Stimulated activated CD4-positive, alpha-beta T cell treated with anti-CD3 and anti-CD28 coated beads, Interleukin-4, amount 100 ng/mL, for 4 hours (primary cell): ENCODE results near the gene APBB2.

Source experiments
- DNase-seq, 2 experiments: peaks; one replicate each; pipeline ENCODE4 v3.0.0-alpha.2; 2020

Gene APBB2

GRCh38 chr4:41132055-41132683 lies 82.2 kb downstream of the APBB2 start:
- DNase-seq, result no peak

- no peak for DNase-seq
Measured at GRCh38 chr4:41129936-41130440, 84.4 kb downstream of the APBB2 start.

GRCh38 chr4:41129128-41129754 lies 85.1 kb downstream of the APBB2 start:
- DNase-seq, result no peak

DNA sequence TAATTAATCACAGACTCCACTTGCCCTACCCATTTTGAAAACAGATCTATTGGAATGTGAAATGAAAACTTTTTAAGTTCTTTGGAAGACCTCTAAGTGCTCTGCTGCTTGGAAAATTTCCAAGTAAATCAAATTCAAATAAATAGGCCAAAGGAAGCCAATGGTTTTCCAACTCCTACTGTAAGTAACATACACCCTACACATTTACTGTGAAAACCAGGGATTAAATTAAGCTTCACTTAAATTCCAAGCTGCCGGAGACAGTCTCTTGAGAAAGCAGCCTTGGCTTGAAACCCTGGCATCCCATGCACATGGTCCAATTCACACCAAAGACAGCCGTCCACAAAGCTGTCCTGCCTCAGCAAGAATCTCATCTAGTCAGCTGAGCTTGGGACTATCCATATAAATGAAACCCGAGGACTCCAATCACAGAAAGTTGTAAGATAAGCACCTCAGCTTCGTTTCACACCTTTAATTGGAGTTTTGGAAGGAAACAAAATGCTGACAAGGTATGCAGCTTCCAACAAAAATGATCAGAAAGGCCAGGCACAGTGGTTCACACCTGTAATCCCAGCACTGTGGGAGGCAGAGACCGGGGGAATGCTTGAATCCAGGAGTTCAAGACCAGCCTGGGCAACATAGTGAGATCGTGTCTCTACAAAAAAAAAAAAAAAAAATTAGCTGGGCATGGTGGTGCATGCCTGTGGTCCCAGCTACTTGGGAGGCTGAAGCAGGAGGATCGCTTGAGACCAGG lies 88.6 kb downstream of the APBB2 start:
- no peak for DNase-seq

DNA sequence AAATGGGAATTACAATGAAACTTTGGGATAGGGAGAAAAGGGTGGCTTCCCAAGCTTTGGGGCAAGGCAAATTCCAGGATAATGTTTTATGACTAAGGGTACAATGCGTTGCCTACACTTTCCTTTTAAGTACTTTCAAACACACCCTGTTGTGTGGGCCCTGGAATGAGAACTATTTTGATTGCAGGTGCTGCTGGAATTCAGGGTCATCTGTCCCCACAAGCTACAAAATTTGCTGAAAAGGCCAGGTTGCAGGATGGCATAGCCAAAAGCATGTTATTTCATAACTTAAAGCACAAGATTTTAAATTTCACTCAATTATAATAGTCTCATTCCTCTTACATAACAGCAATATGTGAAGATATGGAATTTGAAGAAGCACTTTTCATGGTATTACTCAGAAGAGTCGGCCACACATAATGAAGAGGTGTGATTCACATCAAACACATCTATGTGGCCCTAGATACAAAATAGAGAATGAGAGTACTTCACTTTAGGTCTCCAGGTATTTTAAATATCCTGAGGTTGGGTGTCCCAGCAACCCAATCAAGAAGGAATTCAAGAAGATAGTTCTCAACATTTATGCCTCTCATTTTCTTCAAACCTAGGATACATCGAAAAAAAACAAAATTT lies 89.3 kb downstream of the APBB2 start:
- no peak for DNase-seq

GRCh38 chr4:41122775-41123174 lies 91.6 kb downstream of the APBB2 start:
- no peak for DNase-seq

- no peak for DNase-seq
Measured at GRCh38 chr4:41122309-41122708, 92.0 kb downstream of the APBB2 start.

GRCh38 chr4:41121906-41122305 lies 92.4 kb downstream of the APBB2 start:
- no peak for DNase-seq

GRCh38 chr4:41120297-41121217 lies 93.8 kb downstream of the APBB2 start:
- DNase-seq, result no peak

GRCh38 chr4:41119867-41120295 lies 94.5 kb downstream of the APBB2 start:
- no peak for DNase-seq

DNA sequence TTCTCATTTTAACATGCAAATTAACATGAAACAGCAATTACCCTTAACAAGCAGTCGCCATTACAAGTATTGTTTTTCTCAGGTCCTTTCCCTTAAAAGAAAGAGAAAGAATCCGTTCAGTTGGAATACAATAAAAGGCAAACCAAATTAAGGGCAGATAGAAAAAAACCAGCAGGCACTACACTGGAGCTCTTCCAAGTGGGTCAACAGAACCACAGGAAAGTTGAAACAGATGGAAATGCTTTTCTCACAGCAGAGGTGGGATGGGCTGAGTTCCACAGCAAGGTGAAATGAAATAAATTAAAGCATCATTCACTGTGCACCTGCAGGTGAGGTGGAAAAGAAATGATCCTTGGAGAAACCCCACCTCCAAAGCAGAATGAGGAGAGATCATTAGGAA lies 102.6 kb downstream of the APBB2 start:
- DNase-seq, result no peak

DNA sequence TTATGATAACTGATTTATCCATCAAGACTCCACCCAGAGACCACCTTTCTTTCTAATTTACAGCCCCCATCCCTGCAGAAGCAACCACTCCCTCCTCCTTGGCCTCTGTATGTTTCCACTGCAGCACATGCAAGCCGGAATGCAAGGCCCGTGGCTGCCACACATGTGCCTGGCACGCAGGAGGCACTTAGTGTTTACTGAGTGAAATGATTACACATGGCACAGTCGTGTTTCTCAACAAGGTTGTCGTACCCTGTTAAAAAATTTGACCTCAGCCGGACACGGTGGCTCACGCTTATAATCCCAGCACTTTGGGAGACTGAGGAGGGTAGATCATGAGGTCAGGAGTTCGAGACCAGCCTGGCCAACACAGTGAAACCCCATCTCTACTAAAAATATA lies 104.3 kb downstream of the APBB2 start:
- no peak for DNase-seq

GRCh38 chr4:41108481-41108880 lies 105.9 kb downstream of the APBB2 start:
- no peak for DNase-seq

GRCh38 chr4:41106694-41107419 lies 107.5 kb downstream of the APBB2 start:
- no peak for DNase-seq

DNA sequence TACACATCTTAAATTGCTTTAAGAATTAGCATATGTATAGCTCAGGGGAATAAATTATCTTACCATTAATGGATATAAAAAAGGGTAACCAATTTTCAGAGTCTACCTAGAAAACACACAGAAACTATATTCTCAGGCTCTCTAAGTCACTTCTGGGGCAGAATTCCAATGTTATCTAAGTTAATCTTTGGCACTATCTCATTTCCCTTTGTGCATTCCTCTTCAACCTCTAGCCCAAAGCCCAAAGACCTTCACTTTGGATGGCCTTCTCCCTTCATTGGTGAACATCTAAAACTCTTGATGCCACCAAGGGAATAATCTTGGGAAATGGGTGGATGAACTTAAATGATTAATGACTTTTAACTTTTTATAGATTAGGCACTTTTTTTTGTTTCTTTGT lies 108.3 kb downstream of the APBB2 start:
- DNase-seq, result no peak

DNA sequence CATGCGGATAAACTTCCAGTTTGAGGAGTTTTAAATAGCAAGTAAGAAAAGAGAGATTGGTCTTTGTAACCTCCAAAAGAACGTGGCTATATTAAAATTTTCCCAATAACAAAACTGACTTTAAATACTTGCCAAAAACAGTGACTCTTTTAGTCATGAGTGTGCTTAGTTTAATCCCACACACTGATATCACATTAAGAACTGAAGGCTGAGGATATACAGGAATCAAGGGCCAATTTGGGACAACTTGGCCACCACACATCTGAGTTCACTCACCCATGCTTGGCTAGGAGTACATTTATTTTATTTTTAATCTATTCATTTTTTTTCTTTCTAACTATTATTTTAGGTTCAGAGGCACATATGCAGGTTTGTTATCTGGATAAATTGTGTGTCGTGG lies 110.2 kb downstream of the APBB2 start:
- no peak for DNase-seq

GRCh38 chr4:41103657-41104056 lies 110.7 kb downstream of the APBB2 start:
- no peak for DNase-seq

DNA sequence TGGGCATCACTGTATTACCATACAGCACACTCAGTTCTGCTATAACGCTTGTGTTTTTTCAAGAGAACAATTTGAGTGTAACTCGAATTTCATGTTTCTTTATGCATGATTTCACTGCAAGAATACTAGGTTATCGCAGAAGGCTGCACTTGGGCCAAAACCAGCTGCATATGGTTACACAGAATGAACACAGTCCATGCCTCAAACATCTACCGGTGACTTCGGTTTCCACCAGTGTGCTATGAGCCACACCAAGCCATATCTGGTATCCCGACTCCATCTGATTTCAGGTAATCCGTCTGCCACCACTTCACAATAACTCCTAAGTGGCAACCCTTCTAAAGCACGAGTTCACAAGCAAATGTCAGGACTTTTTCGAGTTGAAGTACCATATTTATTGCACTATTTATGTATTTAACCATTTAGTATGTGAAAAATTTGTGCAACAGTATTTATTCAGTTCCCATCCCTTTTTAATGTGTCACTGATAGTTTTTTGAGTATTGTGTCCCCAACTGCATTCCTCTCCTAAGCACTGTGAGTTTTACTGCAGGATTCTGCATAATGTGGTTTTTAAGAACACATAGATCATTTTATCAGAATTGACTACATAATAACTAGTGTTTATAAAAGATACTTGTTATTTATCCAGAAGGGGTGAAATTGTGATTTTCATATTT lies 111.8 kb downstream of the APBB2 start:
- DNase-seq, result no peak

DNA sequence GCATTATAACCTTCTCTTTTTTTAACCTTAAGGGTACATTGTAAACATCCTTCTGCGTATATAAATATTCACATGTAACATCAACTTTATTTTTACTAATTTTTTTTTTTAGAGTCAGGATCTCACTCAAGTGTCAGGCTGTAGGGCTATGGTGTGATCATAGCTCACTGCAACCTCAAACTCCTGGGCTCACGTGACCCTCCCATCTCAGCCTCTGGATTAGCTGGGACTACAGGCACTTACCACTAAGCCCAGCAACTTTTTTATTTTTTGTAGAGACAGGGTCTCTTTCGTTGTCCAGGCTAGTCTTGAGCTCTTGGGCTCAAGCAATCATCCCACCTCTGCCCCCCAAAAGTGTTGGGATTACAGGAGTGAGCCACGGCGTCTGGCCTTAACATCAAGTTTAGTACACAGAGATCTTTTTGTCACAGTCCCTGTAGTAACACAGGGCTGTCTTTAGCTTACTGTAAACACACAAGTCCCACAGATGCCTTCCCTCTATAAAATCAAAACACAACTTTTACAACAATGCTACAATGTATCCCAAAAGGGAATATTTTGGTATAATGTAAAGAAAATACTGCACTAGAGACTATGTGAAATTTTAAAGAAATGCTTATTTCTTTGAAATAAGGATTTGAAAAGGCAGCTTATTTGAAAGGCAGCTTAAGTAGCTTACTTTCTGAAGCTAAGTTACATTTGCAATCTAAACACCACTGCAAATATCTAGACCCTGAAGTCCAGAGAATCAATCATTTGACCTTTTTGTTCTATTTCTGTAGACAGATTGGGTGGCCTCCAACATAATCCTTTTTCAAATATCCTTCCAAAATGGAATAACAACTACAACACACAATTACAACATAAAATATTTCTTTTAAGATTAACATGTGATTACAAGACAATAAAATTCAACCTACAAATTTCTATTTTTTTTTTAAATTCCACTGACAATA lies 116.0 kb downstream of the APBB2 start:
- DNase-seq, result no peak

- DNase-seq, result no peak
Measured at GRCh38 chr4:41095973-41096372, 118.4 kb downstream of the APBB2 start.
